ENCODE results near the gene UNC119. TPM values are rescaled to one million over a fixed set of nuclear protein-coding genes. Genes with fewer than 3 reads are reported as not detected.

Gene UNC119
- total RNA-seq, 1 donor from 2014 or later: 22.2 TPM

GRCh38 chr17:28508211-28508724, 44.2 kb downstream of the UNC119 start:
- ATAC-seq (no peak), DNase-seq (ENCODE audit: missing footprints) (no peak)
- intact Hi-C loops (cut with DNase I): no loop called here

GRCh38 chr17:28507567-28508203, 44.7 kb downstream of the UNC119 start:
- intact Hi-C loops (cut with DNase I): no loop called here
- DNase-seq (ENCODE audit: missing footprints) (no peak), ATAC-seq (no peak)

DNA sequence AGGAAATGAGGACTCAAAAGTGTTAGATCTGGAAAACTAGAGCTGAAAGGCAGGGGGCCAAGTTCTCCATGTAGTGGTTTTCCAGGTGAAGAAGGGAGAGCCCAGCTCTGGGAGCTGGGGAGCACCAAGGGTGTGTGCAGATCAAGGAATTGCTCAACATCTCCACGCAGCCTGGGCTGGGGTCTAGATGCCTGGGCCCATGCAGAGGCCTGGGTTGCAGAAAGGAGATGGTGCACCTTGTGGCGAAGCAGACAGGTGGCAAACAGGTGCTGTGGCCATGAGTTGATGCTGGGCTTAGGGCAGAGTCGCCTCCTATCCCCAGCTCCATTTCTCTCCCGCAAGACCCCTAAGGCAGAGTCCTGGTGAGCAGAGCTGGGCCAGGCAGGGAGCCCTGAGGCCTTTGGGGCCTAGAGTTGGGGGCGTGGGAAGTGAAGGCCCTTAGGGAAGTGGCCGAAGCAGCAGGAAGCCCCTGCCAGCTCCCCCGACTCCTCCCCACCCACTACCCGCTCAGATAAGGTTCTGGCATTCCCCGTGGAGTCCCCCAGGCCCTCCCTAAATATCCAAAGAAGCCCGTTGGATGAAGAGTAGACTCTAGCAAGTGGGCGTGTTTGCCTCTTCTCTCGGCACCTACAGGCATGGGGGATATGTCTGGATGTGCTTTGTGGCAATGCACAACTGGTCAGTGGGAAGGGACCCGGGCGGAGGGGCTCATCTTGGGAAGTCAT, 45.5 kb downstream of the UNC119 start:
- no peak for DNase-seq (ENCODE audit: missing footprints)
- ATAC-seq: no peak
- intact Hi-C loops (cut with DNase I): no loop called here

DNA sequence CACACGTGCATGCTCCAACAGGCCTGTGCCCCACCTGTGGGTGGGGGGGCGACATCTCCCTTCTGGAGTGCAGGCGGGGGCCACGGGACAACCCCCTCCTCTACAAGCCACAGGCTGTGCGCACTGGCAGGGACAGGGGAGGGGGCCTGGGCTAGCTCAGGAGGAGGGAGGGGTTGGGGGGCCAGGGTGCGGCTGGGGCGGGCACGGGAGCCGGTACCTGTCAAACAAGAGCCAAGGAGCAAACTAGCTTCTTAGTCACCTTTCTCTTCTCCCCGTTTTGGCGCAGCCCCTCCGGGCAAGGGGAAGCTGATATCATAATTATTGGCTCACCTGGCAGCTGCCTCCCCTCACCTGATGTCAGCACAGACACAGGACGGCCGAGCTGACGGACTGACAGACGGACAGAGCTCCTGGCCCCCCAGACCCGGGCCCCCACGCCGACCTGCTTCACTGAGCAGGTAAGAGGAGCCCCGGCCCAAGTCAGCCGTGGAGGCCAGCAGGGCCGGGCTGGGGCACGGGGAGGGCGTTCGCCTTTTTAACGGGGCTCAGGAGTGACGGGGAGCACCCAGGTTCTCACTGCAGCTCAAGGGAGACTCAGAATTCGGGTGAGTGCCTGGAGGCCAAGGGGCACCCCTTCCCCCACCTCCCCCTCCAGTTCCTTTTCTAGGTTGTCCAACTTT, 46.3 kb downstream of the UNC119 start, which contains the start of gene FOXN1:
Gene FOXN1, plus strand, starts transcription at position 363 of the 680 bp plus-strand sequence. CDS start 17,622 bp downstream, outside the sequence.
- intact Hi-C loops (cut with DNase I): no loop called here
- no peak for DNase-seq (ENCODE audit: missing footprints)
- no peak for ATAC-seq

- no peak for ATAC-seq
- intact Hi-C loops (cut with DNase I): no loop called here
- DNase-seq (ENCODE audit: missing footprints): no peak
Observed at GRCh38 chr17:28503420-28503819, 49.0 kb downstream of the UNC119 start.

DNA sequence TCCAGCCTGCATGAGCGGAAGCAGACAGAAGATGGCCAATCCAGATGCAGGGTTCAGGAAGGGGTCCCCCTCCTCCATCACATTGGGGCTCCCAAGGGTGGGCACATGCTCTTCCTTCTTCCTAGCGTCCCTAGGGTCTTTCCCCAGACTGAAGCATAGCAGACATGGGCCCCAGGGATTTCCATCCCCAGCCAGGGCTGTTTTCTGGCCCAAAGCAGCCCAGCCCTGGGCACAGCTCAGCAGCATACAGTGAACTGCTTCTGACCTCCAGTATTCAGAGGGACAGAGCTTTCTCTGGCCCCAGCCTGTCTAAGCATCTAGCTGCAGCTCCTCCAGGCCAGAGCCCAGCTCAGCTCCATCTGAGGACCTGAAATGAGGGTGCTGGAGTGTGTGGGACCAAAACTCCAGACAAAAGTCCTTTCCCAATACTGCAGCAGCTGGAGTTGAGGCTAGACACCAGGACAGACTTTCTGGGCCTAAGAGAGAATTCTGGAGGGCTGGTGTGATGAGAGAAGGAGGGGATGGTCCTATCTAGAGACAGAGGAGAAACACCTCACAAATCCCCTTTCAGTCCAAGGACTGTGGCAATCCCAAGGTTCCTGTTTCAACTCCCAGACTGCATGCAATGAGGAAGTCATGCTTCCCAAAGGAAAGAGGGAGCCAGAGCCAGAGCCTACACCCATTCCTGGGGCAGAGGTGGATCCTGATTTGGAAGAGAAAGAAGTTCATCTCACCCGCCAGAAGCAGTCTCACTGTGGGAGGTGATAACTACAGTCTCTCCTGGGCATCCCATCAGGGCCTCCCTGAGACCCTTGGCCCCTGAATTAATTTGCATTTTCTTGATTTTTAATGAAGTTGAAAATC, 50.8 kb downstream of the UNC119 start:
- no peak for DNase-seq (ENCODE audit: missing footprints)
- intact Hi-C loops (cut with DNase I): no loop called here
- no peak for ATAC-seq

GRCh38 chr17:28500712-28501379, 51.6 kb downstream of the UNC119 start:
- DNase-seq (ENCODE audit: missing footprints) (no peak), ATAC-seq (no peak)
- intact Hi-C loops (cut with DNase I): no loop called here

DNA sequence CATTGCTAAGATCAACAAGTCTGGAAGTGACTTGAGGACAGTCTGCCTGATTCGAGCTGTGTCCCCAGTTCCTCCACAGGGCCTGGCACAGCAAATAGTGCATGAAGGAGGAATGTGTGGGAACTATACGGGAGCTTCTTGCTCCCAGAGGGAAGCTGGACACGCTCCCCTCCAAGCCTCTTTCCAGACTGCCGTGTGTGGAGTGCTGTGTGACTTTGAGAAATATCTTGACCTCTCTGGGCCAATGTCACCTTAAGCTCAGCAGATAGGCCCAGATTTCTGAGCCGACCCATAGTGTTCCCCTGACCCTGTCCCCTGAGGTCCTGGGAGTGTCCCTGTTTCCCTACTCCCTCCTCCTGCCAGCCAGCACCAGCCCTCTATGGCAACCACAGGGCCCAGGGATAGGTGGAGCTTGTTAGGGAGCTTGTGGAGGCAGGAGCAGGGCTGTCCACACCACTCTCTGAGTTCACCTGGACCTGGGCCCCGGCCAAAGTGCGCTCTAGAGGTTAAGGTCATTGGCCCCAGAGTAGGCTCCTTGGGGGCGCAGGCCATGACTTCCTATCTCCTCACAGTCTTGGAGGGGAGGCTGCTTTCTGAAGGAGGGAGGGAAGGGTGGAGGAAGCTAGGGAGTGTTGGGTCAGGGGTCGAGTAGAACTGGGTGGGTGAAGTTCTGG, 52.6 kb downstream of the UNC119 start:
- DNase-seq (ENCODE audit: missing footprints) (no peak), ATAC-seq (no peak)
- intact Hi-C loops (cut with DNase I): no loop called here

DNA sequence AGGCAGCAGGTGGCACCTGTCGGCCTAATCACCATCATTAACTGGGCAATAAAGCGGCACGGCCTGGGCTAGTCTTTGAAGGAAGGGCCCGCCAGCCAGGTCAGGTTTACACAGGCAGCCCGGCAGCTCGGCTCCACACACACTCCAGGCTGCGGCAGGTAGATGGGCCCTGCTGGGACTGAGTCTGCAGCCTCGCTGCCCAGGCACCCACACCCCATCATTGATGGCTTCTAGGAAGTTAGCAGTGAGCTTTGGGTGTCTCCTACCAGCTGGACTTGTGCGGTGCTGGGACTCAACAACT, 53.1 kb downstream of the UNC119 start:
- ATAC-seq (no peak), DNase-seq (ENCODE audit: missing footprints) (no peak)
- intact Hi-C loops (cut with DNase I): no loop called here

- ATAC-seq: no peak
- DNase-seq (ENCODE audit: missing footprints): no peak
- intact Hi-C loops (cut with DNase I): no loop called here
Observed at GRCh38 chr17:28498652-28499363, 53.6 kb downstream of the UNC119 start.

- ATAC-seq (no peak), DNase-seq (ENCODE audit: missing footprints) (no peak)
- intact Hi-C loops (cut with DNase I): no loop called here
Observed at GRCh38 chr17:28497931-28498330, 54.5 kb downstream of the UNC119 start.

Other genes starting within 250 kb of the UNC119 start
- gene TMEM97, start 233.4 kb downstream of the UNC119 start, total RNA-seq: 2.3 TPM
- gene IFT20, start 217.2 kb downstream of the UNC119 start, total RNA-seq: 11.6 TPM
- gene TNFAIP1, start 216.9 kb downstream of the UNC119 start, total RNA-seq: 32.9 TPM
- gene POLDIP2, start 195.1 kb downstream of the UNC119 start, total RNA-seq: 160 TPM
- gene SEBOX, start 187.4 kb downstream of the UNC119 start, total RNA-seq: not detected
- 36.9 TPM for gene VTN, start 182.3 kb downstream of the UNC119 start, total RNA-seq
- 6.2 TPM for gene SARM1, start 180.9 kb downstream of the UNC119 start, total RNA-seq
- gene SLC46A1, start 146.4 kb downstream of the UNC119 start, total RNA-seq: 7.7 TPM
- gene SLC13A2, start 79.0 kb downstream of the UNC119 start, total RNA-seq: not detected
- gene FOXN1, start 46.3 kb downstream of the UNC119 start, total RNA-seq: not detected
- 41.1 TPM for gene PIGS, start 18.9 kb upstream of the UNC119 start, total RNA-seq
- gene ALDOC, start 24.3 kb upstream of the UNC119 start, total RNA-seq: 396 TPM
- 1.6 TPM for gene SPAG5, start 46.4 kb upstream of the UNC119 start, total RNA-seq
- 5.0 TPM for gene RSKR, start 61.6 kb upstream of the UNC119 start, total RNA-seq
- gene BLTP2, start 92.5 kb upstream of the UNC119 start, total RNA-seq: 78.6 TPM
- gene SDF2, start 109.3 kb upstream of the UNC119 start, total RNA-seq: 31.5 TPM
- gene SUPT6H, start 109.6 kb upstream of the UNC119 start, total RNA-seq: 41.0 TPM
- 0.73 TPM for gene PROCA1, start 159.3 kb upstream of the UNC119 start, total RNA-seq
- 16.2 TPM for gene RAB34, start 165.2 kb upstream of the UNC119 start, total RNA-seq
- 945 TPM for gene RPL23A, start 167.4 kb upstream of the UNC119 start, total RNA-seq
- 2.4 TPM for gene TLCD1, start 173.6 kb upstream of the UNC119 start, total RNA-seq
- 0.60 TPM for gene NEK8, start 176.2 kb upstream of the UNC119 start, total RNA-seq
- 3.8 TPM for gene TRAF4, start 191.4 kb upstream of the UNC119 start, total RNA-seq

Measured in Right ventricle myocardium inferior (tissue), 1 donor.